ENCODE results near the gene MAP3K20. TPM values are rescaled to one million over a fixed set of nuclear protein-coding genes. Genes with fewer than 3 reads are reported as not detected.

The MAP3K20 gene
- total RNA-seq, 2 donors from 2014 or later, result 141 to 223 TPM

DNA sequence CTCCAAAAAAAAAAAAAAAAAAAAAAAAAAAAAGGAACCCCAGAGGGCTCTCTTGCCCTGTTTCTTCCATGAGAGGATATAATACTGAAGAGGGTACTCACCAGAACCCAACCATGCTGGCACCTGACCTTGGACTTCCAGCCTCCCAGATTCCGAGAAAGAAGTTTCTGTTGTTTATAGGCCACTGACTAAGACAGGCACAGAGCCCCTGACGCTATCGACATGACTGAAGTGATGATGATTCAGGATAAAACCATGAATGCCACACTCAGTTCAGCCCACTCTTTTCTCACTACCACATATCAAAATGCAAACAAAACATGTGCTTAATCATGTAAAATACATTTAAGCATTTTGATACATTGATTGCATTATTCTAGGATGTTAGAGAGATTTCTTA, 212.9 kb downstream of the MAP3K20 start:
- Histone ChIP-seq H3K27ac (no peak overlapping the region), H3K36me3 (no peaks in the 10 kb centered on the region)
- TF ChIP-seq CTCF (IDR thresholded peaks at IDR 0.05), result no peak

GRCh38 chr2:173290046-173290445, 214.4 kb downstream of the MAP3K20 start:
- Histone ChIP-seq H3K36me3 (no peaks in the 10 kb centered on the region), H3K9me3 (no peaks in the 10 kb centered on the region), H3K27me3 (no peaks in the 10 kb centered on the region), H3K4me1 (no peaks in the 10 kb centered on the region), H3K27ac (no peak overlapping the region), H3K4me3 (no peak overlapping the region)
- DNase-seq (ENCODE audit: low spot score), result no peak
- no peak for TF ChIP-seq CTCF (IDR thresholded peaks at IDR 0.05)

More for the DNA sequence above, 212.9 kb downstream of the MAP3K20 start:
- no peaks in the 10 kb centered on the region for H3K9me3 ChIP-seq
- H3K4me1 ChIP-seq, result no peaks in the 10 kb centered on the region
- DNase-seq (ENCODE audit: low spot score), result no peak
- no peaks in the 10 kb centered on the region for H3K27me3 ChIP-seq
- no peak overlapping the region for H3K4me3 ChIP-seq

DNA sequence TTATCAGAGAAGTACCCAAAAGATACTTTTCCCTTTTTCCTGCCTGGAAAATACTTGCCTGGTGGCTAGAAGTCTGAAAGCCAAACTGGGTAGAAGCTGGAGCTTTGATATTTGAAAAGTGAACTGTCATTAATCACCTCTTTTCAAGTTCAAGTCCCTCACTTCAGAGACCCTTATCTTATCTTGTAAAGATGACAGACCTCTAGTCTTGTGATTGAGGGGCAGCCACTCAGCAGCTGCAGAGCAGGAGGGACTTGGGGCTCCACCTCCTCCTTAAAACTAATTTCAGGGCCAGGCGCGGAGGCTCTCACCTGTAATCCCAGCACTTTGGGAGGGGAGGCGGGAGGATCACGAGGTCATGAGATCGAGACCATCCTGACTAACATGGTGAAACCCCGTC, 214.9 kb downstream of the MAP3K20 start:
- Histone ChIP-seq H3K27ac (no peak overlapping the region), H3K4me3 (no peak overlapping the region), H3K36me3 (no peaks in the 10 kb centered on the region), H3K27me3 (no peaks in the 10 kb centered on the region), H3K4me1 (no peaks in the 10 kb centered on the region), H3K9me3 (no peaks in the 10 kb centered on the region)
- no peak for DNase-seq (ENCODE audit: low spot score)
- TF ChIP-seq CTCF (IDR thresholded peaks at IDR 0.05), result no peak

- Histone ChIP-seq H3K4me3 (no peak overlapping the region), H3K4me1 (no peaks in the 10 kb centered on the region), H3K27ac (no peak overlapping the region), H3K36me3 (no peaks in the 10 kb centered on the region), H3K27me3 (no peaks in the 10 kb centered on the region), H3K9me3 (no peaks in the 10 kb centered on the region)
- no peak for TF ChIP-seq CTCF (IDR thresholded peaks at IDR 0.05)
- DNase-seq (ENCODE audit: low spot score), result no peak
Measured at GRCh38 chr2:173291412-173291811, 215.8 kb downstream of the MAP3K20 start.

GRCh38 chr2:173296235-173296634, 220.6 kb downstream of the MAP3K20 start:
- no peak overlapping the region for H3K4me3 ChIP-seq
- no peak for TF ChIP-seq CTCF (IDR thresholded peaks at IDR 0.05)
- H3K4me1 ChIP-seq, result no peaks in the 10 kb centered on the region
- no peak for DNase-seq (ENCODE audit: low spot score)
- no peaks in the 10 kb centered on the region for H3K36me3 ChIP-seq
- H3K27ac ChIP-seq, result no peak overlapping the region
- H3K9me3 ChIP-seq, result peaks cover 0 to 39% of the 10 kb centered on the region in 2 donors
- no peaks in the 10 kb centered on the region for H3K27me3 ChIP-seq

DNA sequence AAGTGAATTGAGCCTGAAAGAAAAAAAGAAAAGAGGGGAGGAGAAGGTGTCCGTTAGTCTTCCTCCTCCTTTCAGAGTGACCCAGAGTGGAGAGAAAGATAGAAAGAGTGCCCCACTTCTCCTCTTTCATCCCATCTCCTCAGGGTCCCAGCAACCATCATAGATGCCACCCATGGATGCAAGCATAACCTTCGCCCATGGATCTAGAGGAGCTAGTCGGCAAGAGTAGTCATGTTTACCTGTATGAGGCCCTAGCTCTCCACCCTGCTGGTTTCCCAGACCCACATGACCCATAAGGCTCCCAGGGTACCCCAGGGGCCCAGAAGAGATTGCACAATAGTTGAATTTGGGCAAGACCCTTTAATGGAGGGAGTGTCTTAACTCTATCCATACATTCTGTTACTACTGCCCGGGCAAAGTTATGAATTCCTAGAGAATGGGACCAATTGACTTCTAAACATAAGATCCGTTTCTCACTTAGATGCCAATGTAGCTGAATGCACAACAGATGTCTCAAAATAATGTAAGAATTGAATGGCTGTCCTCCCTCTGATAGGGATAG, 223.0 kb downstream of the MAP3K20 start:
- Histone ChIP-seq H3K9me3 (peaks cover 0 to 39% of the 10 kb centered on the region in 2 donors), H3K4me3 (no peak overlapping the region), H3K4me1 (no peaks in the 10 kb centered on the region), H3K27ac (no peak overlapping the region), H3K36me3 (no peaks in the 10 kb centered on the region), H3K27me3 (no peaks in the 10 kb centered on the region)
- TF ChIP-seq CTCF (IDR thresholded peaks at IDR 0.05), result no peak
- no peak for DNase-seq (ENCODE audit: low spot score)

All from right atrium auricular region (tissue), 2 donors.